HK-2 (cell line): Measurements from ENCODE around the gene CD27.

ENCODE experiments used
- DNase-seq: peaks from one replicate; pipeline ENCODE4 v3.0.0-alpha.2; 2018; ENCODE audit not compliant: unreplicated experiment

Gene CD27

GRCh38 chr12:6434205-6435140, 10.3 kb upstream of the CD27 start:
- DNase-seq = no peak

GRCh38 chr12:6435961-6436715, 8.6 kb upstream of the CD27 start:
- no peak for DNase-seq

GRCh38 chr12:6437586-6437985, 7.2 kb upstream of the CD27 start:
- DNase-seq = no peak

GRCh38 chr12:6438345-6438744, 6.4 kb upstream of the CD27 start:
- no peak for DNase-seq

GRCh38 chr12:6440391-6440790, 4.4 kb upstream of the CD27 start:
- no peak for DNase-seq

- DNase-seq = no peak
Observed at GRCh38 chr12:6442836-6443235, 1.9 kb upstream of the CD27 start.

GRCh38 chr12:6443361-6443983, 1.3 kb upstream of the CD27 start:
- DNase-seq = no peak

GRCh38 chr12:6444031-6444430, 724 bp upstream of the CD27 start:
- DNase-seq = no peak

GRCh38 chr12:6450091-6450868, 5.5 kb downstream of the CD27 start:
- DNase-seq = no peak

- no peak for DNase-seq
Observed at GRCh38 chr12:6450869-6451347, 6.2 kb downstream of the CD27 start.

- peak; percentile 82 for DNase-seq
Observed at GRCh38 chr12:6451348-6452244, 6.8 kb downstream of the CD27 start, which contains the start of gene TAPBPL. Gene TAPBPL (plus strand): TSS chr12:6452042. CDS start chr12:6452249, 207 bp downstream.

GRCh38 chr12:6452245-6452943, 7.6 kb downstream of the CD27 start:
- no peak for DNase-seq

GRCh38 chr12:6452944-6453630, 8.3 kb downstream of the CD27 start:
- DNase-seq = no peak

- DNase-seq = no peak
Observed at GRCh38 chr12:6457220-6457945, 12.6 kb downstream of the CD27 start.

GRCh38 chr12:6458281-6459003, 13.7 kb downstream of the CD27 start:
- no peak for DNase-seq

- DNase-seq = no peak
Observed at GRCh38 chr12:6459004-6459337, 14.2 kb downstream of the CD27 start.

GRCh38 chr12:6460751-6461371, 16.1 kb downstream of the CD27 start:
- no peak for DNase-seq
